ENCODE measurements around the gene TRAPPC8. TPM values are rescaled to one million over a fixed set of nuclear protein-coding genes. Genes with fewer than 3 reads are reported as not detected.
"Not testable (repeated sequence)": the region's sequence is repeated elsewhere in the genome, so short reads cannot be mapped to it uniquely, and the experiment has no call there.

The TRAPPC8 gene
- total and polyA plus RNA-seq, 3 donors from 2014 or later: 59.0 to 85.0 (median 80.0) TPM

DNA sequence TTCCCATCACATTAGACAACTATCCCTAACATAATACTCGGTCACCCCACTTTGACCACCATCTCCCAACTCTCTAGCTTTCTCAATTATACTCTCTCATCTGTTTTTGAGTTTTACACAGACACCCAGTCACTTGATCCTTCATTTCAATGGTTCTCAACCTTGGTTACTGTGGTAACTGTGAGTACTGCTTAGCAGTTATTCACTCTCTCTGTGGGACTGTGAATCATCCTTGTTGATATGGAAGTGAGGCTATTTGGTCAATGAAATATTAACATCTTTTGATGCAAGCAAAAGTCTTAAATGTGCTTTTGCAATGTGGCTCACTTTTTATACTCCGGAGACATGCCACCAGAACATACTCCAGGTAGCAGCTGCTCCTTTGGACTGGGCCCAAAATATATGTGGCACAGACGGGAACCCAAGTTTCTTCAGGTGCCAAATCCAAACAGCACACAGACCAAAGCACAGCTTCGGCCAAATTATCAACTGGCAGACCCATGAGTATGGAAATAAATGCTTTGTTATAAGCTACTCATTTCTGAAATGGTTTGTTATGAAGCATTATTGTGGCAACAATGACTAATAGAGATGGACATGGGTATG lies 107.3 kb downstream of the TRAPPC8 start:
- H3K9me3 ChIP-seq: no peaks in the 10 kb centered on the region
- WGBS, 2 donors: 89% methylated on average over 4 of the region's 4 CpGs
- no peaks in the 10 kb centered on the region for H3K36me3 ChIP-seq (ENCODE audit: low read depth, missing control alignments)
- no peak overlapping the region for H3K4me3 ChIP-seq
- no peaks in the 10 kb centered on the region for H3K27me3 ChIP-seq
- DNase-seq: no peak
- no peaks in the 10 kb centered on the region for H3K4me1 ChIP-seq
- TF ChIP-seq POLR2A (IDR thresholded peaks at IDR 0.05) (no peak), CTCF (IDR thresholded peaks at IDR 0.05) (no peak)
- no peak overlapping the region for H3K27ac ChIP-seq
- intact Hi-C loops (cut with DNase I; ENCODE audit: low total_unique reads): no loop called here

GRCh38 chr18:31831903-31832302 lies 111.0 kb downstream of the TRAPPC8 start:
- Histone ChIP-seq H3K27me3 (no peaks in the 10 kb centered on the region), H3K9me3 (no peaks in the 10 kb centered on the region), H3K4me3 (no peak overlapping the region), H3K4me1 (no peaks in the 10 kb centered on the region), H3K36me3 (ENCODE audit: low read depth, missing control alignments) (no peaks in the 10 kb centered on the region), H3K27ac (no peak overlapping the region)
- intact Hi-C loops (cut with DNase I; ENCODE audit: low total_unique reads): no loop called here
- no peak for DNase-seq
- TF ChIP-seq CTCF (IDR thresholded peaks at IDR 0.05) (no peak), POLR2A (IDR thresholded peaks at IDR 0.05) (no peak)
- 94 to 98% methylated on average over 1 of the region's 1 CpG for WGBS, 2 donors

GRCh38 chr18:31830686-31831085 lies 112.2 kb downstream of the TRAPPC8 start:
- H3K4me1 ChIP-seq: no peaks in the 10 kb centered on the region
- 82 to 83% methylated on average over 3 of the region's 3 CpGs for WGBS, 2 donors
- H3K27ac ChIP-seq: no peak overlapping the region
- no peaks in the 10 kb centered on the region for H3K27me3 ChIP-seq
- intact Hi-C loops (cut with DNase I; ENCODE audit: low total_unique reads): no loop called here
- no peaks in the 10 kb centered on the region for H3K36me3 ChIP-seq (ENCODE audit: low read depth, missing control alignments)
- TF ChIP-seq POLR2A (IDR thresholded peaks at IDR 0.05) (no peak), CTCF (IDR thresholded peaks at IDR 0.05) (no peak)
- no peaks in the 10 kb centered on the region for H3K9me3 ChIP-seq
- DNase-seq: no peak
- no peak overlapping the region for H3K4me3 ChIP-seq

DNA sequence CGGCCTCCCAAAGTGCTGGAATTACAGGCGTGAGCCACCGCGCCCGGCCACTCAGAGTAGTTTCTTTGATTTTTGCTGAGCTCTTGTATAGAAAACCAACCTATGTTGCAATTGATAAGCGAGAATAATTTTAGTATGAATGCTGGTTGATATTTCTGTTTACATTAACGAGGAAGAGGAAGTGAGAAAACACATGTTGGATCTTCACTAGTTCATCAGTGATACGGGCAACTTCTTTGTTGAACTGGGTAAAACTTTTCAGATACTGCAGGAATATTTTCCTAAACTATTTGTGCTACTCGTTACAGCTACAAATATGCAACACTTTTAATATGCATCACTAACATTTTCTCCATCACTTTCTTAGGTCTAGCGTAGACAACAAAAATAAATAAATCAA lies 114.3 kb downstream of the TRAPPC8 start:
- no peak for TF ChIP-seq POLR2A (IDR thresholded peaks at IDR 0.05)
- no peak for TF ChIP-seq CTCF (IDR thresholded peaks at IDR 0.05)
- no peaks in the 10 kb centered on the region for H3K9me3 ChIP-seq
- 87 to 95% methylated on average over 10 of the region's 10 CpGs for WGBS, 2 donors
- DNase-seq: no peak
- no peak overlapping the region for H3K4me3 ChIP-seq
- no peak overlapping the region for H3K27ac ChIP-seq
- no peaks in the 10 kb centered on the region for H3K27me3 ChIP-seq
- H3K36me3 ChIP-seq (ENCODE audit: low read depth, missing control alignments): no peaks in the 10 kb centered on the region
- no peaks in the 10 kb centered on the region for H3K4me1 ChIP-seq
- intact Hi-C loops (cut with DNase I; ENCODE audit: low total_unique reads): no loop called here

- H3K27me3 ChIP-seq; H3K27ac ChIP-seq; DNase-seq; H3K4me3 ChIP-seq; intact Hi-C loops (cut with DNase I; ENCODE audit: low total_unique reads); H3K4me1 ChIP-seq; H3K36me3 ChIP-seq (ENCODE audit: low read depth, missing control alignments); H3K9me3 ChIP-seq: not testable (repeated sequence)
- 84 to 93% methylated on average over 10 of the region's 10 CpGs for WGBS, 2 donors
Measured at GRCh38 chr18:31826673-31827325, 116.1 kb downstream of the TRAPPC8 start.
